Prostate gland (tissue), 2 donors: ENCODE data around the gene NRSN2.

Source experiments
- POLR2A ChIP-seq: fragments of 450-650 bp; IDR thresholded peaks from one replicate; pipeline ENCODE4 v1.6.1; 2016; ENCODE audit warnings: antibody characterized with exemption, mild to moderate bottlenecking
- POLR2AphosphoS5 ChIP-seq: sonication (generic); formaldehyde crosslinking; IDR thresholded peaks from one replicate; pipeline ENCODE4 v1.6.1; 2017; ENCODE audit warnings: antibody characterized with exemption
- TF ChIP-seq, protein P1 (sequence below), 4 experiments: fragments of 200-600 bp in 2 of 4; fragments of 450-650 bp in 2 of 4; sonication (generic) in 2 of 4; IDR thresholded peaks; 1 replicate in 3 of 4; 2 replicates in 1 of 4; pipeline ENCODE4 v1.5.1; 2016 to 2019; ENCODE audit warnings: antibody characterized with exemption in 4 of 4, mild to moderate bottlenecking in 2 of 4, moderate library complexity in 2 of 4

DNA sequence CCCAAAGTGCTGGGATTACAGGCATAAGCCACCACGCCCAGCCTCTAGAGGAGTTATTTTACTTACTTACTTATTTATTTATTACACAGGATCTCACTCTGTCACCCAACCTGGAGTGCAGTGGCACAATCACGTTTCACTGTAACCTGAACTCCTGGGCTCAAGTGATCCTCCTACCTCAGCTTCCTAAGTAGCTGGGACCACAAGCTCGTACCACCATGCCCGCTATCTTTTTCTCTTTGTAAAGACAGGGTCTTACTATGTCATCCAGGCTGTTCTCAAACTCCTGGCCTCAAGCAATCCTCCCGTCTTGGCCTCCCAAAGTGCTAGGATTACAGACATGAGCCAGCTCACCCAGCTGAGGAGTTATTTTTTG, 32.0 kb downstream of the NRSN2 start:
- TF ChIP-seq, protein P1, sequence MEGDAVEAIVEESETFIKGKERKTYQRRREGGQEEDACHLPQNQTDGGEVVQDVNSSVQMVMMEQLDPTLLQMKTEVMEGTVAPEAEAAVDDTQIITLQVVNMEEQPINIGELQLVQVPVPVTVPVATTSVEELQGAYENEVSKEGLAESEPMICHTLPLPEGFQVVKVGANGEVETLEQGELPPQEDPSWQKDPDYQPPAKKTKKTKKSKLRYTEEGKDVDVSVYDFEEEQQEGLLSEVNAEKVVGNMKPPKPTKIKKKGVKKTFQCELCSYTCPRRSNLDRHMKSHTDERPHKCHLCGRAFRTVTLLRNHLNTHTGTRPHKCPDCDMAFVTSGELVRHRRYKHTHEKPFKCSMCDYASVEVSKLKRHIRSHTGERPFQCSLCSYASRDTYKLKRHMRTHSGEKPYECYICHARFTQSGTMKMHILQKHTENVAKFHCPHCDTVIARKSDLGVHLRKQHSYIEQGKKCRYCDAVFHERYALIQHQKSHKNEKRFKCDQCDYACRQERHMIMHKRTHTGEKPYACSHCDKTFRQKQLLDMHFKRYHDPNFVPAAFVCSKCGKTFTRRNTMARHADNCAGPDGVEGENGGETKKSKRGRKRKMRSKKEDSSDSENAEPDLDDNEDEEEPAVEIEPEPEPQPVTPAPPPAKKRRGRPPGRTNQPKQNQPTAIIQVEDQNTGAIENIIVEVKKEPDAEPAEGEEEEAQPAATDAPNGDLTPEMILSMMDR (IDR thresholded peaks at IDR 0.05) = no peak
- TF ChIP-seq POLR2A (no peak), POLR2AphosphoS5 (no peak)
